AML-193 (cell line): ENCODE data around the gene TIMM44.

Experiments used
- DNase-seq, 2 experiments: peaks; one replicate each; lab custom pipeline; 2025; lab: John Stamatoyannopoulos, UW

Gene TIMM44, protein sequence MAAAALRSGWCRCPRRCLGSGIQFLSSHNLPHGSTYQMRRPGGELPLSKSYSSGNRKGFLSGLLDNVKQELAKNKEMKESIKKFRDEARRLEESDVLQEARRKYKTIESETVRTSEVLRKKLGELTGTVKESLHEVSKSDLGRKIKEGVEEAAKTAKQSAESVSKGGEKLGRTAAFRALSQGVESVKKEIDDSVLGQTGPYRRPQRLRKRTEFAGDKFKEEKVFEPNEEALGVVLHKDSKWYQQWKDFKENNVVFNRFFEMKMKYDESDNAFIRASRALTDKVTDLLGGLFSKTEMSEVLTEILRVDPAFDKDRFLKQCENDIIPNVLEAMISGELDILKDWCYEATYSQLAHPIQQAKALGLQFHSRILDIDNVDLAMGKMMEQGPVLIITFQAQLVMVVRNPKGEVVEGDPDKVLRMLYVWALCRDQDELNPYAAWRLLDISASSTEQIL

DNA sequence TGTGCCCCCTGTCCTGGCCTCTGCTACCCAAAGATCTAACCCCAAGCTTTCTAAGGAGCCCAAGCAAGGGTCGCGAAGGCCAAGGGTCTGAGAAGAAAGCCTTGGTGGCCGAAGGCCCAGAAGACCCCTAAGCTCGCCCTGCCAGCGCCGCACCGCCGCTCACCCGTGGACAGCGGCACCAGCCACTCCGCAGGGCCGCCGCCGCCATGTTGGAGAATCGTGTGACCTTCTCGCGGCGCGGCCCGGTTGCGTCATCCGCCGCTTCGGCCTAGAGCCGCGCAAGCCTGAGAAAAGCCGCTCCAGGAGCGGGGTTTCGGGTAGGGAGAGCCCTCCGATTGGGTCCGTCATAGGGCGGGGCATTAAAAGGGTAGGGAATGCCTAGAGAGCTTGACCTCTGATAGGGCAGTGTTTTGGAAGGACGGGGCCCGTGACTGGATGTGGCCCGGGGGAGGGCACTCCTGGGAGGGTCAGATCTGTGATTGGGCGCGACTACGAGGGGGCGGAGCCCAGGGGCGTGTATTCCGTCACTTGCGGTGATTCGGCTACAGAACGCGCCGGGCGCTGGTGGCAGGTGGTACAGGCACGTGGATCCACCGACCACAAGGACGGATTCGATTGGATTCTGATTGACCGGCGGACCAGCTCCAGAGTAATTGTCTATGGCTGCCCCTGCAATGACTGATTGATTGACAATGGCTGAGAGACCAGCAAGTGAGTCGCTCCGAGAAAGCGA lies at the start of gene TIMM44:
TSS of gene TIMM44 (minus strand) at position 223 of the 733 bp plus-strand sequence. CDS start at position 208, 15 bp downstream.
- peak; percentile 97 to 99 for DNase-seq

DNA sequence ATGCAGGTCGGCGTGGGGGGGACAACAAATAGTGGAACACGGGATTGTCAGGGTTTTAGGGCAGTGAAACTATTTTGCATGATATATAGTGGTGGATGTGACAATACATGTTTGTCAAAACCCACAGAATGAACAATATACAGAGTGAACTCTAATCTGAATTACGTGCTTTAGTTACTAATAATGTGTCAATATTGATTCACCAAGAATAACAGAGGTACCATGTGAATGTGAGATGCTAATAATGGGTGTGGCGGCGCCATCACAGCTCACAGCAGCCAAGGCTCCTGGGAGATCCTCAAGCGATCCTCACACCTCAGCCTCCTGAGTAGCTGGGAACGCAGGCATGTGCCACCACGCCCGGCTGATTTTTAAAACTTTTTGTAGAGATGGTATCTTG lies 49.1 kb upstream of the TIMM44 start:
- no peak for DNase-seq

DNA sequence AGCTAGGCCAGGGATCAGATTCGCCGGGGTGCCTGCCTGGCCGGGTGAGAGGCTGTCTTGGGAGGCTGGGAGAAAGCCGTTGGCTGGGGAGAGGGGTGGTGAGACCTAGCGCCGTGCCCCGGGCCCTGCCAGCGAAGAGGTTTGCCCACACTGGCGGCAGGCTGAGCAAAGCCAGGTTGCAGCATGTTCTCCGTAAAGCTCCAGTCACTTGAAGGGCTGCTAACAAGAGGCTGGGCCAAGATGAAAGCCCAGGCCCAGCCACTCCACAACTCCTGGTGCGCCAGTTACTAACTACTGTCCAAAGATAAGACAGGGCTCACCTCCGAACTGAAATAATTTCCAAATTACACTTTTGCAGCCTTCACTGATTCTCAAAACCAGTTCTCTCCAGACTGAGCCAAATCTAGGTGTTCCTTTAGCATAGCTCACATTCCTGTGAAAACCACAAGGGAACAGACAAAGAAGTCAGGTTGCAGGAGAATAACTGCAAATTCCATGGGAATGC lies 45.7 kb upstream of the TIMM44 start:
- DNase-seq = no peak

DNA sequence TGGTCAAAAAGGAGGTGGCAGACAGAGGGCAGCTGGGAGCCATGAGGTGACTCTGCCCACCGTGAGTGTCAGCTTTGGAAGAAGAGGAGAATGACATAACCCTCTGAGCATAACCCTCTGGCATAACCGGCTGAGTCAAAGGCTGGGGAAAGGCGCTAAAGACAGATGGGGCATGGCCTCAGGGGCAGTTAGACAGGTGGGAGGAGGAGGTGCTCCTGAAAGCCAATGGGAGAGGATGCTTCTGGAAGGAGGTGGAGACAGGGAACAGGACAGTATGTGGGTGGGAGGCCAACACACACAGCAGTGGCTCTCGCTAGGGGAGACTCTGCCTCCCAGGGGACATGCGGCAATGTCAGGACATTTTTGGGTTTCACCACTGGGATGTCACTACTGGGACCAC lies 44.8 kb upstream of the TIMM44 start:
- no peak for DNase-seq

DNA sequence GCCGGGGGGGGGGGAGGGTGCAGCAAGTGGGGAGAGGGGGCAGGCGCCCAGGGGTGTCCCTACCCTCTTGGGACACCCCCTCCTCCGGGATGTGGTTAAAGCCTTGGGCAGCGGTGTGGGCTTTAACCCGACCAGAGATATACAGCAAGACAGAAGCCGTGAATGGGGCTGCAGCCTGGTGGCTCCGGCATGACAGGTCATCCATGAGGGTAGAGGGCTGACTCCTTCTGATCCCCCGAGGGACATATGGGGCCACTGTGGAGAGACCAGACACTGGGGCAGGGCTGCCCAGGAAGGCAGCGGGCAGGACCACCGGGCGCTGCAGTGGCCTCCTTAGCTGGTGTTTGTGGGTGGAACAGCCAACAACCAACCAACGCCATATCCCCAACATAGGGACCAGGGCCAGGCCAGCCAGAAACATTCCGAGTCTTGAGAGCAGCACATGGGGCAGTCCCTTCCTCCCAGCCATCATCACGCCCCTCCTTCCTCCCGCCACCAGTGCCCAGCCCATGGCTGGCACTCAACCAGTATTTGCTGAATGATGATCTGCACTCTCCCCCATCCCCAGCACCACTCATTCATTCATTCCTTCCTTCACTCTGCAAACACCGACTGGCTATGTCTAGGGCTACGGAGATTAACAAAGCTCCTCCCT lies 43.8 kb upstream of the TIMM44 start:
- no peak for DNase-seq

DNA sequence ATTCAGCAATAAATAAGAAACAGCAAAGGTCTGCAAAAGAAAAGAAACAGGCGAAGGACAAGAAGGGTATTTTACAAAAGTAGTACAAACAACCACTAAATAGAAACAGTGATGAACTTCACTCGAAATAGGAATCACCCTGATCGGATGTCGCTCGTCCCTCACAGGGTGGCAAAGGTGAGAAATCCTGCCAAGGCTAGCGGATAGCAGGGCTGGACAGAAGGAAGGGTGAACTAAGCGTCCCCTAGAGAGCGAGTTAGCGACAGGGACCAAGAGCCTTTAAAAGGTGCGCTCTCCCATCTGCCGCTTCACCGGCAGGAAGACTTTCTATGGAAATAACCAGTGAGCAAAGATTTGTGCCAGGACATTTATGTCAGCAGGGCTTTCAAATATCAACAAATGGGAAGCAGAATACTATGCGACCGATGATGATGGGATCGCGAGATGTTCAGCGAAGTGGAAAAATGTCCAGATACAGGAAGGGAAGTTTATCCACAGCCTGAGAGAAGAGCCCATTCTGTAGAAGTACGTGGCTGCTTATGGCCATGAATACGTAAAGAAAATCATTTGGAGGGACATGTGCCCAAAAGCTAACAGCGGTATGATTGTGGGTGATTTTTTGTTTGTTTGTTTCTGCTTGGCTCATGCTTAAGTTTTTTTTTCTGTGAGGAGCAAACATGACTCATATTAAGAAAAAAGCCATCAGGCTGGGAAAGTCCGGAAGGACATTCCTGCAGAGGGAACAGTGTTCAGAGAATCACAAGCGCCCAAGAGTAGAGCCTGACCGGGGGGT lies 43.1 kb upstream of the TIMM44 start:
- no peak for DNase-seq

DNA sequence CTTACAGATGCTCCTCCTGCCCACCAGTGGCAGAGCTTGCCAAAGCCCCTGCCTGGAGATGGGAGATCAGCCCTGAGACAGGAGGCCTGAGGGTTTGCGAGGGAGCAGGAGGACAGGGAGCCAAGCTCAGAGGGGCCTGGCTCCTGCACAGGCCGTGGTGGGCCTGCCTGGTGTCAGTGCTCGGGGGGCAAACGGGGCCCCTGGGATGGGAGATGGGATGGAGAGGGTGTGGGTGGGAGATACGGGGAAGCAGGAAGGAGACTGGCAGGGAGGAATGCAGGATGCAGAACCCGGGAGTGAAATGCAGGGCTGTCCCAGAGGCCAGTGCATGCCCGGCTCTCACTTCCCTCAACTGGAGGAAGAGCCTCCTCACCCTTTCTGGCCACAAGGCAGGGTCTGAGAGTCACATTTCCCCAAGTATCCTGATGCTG lies 42.0 kb upstream of the TIMM44 start:
- no peak for DNase-seq

DNA sequence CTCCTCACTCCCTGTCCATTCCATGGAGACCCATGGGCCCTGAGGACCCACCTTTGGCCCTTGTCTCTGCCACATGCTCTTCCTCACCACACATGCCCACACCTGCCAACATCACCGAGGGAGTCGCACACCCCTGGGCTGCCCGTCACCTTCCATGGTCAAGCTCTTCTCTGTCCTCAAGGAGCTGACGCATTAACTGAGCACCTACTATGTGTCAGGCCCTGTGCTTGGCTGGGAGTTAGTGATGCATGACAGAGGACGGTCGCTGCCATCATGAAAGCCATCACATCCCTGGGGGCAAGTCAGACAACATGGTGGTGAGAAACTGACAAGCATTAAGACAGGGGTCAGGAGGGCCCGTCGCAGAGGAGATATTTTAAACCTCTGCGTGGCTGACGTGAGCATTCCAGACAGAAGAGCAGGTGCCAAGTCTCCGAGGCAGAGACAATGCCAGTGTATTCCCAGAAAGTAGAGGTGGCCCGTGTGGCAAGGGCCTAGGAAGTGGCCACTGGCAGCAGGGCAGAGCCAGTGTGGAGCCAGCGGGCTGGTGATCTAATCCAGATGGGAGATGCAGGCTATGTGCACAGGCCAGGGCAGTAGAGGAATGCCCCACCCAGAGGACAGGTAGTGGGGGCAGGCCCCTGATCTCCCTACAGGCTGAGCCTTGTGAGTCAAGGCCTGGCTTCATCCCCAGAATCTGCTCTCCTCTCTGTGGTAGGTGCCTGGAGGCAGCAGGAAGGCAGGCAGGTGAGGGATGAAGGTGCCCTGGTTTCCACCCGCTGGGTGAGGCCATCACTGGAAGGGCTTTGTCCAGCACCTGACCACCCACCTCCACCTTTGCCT lies 40.8 kb upstream of the TIMM44 start:
- DNase-seq = no peak

DNA sequence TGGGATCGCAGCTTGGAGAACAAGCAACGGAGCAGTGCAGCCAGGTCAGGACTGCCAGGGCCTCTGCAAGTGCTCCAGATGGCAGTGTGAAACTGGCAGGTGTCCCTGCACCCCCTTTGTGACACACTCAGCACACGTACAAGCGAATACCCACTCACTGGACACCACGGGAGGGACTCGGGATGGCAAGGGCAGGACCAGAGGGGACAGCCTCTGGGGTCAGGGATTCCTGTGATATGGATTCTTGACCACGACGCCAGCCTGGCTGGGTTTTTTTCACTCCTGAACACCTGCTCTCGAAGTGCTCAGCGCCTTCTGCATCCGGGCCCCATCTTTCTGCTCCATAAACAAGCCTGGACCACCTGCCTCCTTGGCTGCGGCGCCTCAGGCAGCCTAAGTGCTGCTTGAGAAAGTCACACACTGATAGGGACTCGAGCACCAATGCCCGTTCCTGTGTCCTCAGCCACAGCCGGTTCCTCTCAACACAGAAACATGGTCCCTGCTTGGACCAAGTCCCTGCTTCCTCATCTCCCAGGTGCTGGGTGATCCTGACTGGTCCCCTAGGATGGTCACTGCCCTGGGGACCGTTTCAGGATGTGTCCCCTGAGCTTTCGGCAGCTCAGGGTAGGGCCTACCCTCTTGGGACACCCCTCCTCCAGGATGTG lies 40.0 kb upstream of the TIMM44 start:
- DNase-seq = no peak

DNA sequence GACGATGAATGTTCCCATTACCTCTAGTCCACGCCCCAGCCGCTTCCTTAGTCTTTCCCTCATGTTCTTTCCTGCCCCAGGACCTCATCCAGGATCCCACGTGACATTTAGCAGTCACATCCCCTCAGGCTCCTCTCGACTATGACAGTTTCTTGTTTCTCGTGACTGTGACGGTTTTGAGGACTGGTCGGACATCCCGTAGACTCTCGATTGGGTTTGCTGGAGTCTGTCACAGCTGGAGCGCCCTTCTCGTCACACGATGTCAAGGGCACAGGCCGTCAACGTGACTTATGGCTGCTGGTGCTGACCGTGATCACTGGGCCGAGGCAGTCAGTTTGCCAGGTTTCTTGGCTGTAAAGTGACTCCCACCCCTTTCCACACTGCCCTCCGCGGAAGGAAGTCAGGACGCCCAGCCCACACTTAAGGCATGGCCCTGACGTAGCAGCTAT lies 39.2 kb upstream of the TIMM44 start:
- DNase-seq = no peak

DNA sequence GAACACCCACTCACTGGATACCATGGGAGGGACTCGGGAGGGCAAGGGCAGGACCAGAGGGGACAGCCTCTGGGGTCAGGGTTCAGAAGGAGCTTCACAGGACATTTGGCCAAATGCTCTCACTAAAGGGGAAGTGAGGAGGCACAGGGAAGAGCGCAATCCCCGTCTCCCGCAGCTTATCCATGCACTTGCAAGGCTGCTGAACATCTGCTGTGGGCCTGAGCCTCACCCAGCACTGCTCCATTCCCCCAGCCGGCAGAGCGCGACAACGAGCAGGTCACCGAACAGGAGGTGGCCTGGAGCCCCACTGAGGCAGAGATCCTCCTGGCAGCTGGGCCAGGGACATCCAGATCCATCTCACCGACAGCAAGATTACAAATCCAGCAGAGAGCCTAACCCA lies 38.6 kb upstream of the TIMM44 start:
- DNase-seq = no peak

DNA sequence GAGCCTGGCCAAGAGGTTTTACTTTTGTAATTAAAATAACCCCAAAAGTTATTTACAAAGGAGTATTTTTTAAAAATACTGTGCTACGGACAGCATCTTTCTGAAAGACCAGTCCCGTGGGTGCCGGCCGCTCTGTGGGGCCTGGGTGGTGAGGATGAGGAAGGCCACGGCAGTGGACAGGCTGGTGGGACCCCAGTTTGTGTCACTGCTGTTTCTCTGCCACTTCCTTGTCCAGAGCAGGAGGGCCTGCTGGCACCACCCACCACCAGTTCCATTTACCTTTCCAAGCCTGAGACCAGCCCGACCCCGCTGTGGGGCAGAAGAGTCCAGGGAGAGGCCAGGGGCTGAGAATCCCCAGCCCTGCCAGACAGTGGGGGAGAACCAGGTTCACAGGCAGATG lies 38.2 kb upstream of the TIMM44 start:
- DNase-seq = no peak

DNA sequence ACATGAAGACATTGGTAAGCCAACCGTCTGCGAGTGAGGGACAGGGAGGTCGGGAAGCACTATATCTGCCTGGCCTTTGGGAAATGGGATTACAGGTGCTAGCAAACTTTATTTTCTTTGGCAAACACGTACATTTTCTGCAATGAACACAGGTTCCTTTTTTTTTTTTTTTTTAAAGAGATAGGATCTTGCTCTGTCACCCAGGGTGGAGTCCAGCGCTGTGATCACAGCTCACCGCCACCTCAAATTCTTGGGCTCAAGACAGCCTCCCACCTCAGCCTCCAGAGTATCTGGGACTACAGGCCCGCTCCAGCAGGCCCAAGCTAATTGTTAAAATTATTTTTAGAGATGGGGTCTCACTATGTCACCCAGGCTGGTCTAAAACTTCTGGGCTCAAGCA lies 37.7 kb upstream of the TIMM44 start:
- no peak for DNase-seq

DNA sequence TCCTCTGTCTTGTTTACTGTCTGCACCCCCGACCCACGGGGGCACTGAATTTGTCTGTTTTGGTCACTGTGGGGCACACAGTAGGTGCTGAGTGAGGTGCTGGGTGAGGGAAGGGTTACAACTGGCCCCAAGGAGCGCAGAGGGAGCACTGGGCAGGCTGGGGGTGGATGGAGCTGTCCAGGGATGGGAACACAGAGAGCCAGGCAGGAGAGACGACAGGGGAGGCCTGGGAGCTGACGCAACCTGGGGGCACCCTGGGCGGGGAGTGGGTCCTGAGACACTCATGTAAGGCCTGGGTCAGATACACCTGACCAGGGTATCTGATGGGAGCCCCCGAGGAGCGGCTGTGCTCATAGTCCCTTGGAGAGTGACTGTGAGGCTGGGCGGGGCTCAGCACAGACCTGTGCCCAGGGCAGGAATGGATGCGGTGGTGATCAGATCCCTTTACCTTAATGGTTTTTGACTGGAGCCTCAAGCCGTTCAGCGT lies 37.2 kb upstream of the TIMM44 start:
- no peak for DNase-seq

DNA sequence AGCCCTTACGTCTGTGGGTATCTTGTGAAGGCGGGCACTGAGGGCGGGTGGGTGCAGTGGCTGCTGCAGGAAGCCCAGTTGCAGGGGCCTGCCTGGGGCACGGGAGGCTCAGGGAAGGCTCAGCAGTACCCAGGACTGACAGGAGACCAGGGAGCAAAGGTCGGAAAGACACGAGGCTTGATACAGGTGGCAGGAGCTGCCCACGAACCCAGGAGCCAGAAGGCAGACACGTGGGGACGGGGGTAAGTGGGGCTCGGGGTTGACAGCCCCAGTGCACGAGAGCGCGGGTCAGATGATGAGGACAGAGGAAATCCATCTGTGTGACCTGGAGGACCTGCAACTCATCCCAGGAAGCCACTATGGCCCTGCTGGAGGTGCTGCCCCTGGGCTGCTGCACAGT lies 36.7 kb upstream of the TIMM44 start:
- no peak for DNase-seq

DNA sequence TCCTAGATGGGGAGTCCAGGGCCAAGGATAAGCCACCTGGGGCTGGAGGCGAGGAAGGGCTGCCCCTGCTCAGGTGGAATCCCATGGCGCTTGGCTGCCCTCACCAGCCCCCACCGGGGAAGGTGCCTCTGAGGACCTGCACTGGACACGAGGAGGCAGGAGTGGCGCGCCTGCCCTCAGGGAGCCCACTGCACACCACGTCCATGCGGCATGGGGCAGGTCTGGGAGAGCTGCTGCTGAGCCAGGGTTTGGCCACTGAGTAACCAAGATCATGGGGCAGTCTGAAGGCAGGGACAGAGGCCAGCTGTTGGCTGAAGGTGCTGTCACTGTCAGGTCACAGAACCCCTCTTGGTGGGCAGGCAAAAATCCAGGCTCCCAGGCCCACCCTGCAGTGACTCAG lies 36.1 kb upstream of the TIMM44 start:
- no peak for DNase-seq

DNA sequence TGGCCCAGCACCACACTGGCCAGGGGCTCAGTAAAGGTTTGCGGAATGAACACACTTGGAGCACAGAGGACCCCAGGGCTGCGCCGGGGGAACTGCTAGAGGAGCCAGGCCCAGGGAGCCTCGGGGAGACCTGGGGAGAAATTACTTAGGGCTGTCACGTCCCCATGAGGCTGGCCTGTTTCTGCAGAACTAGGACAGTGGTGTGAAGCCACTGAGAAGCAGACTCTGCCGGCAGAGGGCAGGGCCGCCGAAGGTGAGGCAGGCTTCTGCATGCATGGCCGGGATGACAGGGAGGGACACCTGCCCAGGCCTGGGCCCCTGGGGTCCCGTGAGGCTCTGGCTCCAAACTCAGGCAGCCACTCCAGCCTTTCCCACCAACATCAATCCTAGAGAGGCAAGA lies 35.5 kb upstream of the TIMM44 start:
- no peak for DNase-seq

DNA sequence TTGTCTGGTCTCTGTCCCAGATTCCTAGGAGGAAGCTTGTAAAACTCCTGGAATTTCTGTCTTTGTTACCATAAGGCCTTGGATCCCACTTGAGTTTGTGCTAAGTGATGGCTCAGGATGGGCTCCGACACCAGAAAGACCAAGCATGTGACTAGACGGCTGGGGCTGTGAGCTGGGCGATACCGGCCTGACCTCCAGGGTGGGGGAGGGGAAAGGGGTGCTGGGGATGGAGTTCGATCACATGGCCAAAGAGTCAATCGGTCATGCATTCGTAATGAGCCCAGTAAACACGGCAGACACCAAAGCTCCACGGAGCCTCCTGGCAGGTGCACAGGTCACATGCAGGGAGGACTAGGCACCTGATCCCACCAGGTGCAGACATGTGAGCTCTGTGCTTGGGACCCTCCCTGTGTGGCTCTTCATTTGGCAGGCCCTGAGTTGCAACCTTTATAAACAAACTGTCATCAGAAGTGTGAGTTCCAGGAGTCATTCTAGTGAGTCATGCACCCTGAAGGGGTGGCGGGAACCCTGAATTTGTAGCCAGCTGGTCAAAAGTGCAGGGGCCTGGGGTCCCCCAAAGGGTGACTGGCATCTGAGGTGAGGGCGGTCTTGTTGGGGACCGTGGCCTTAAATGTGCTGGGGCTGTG lies 34.8 kb upstream of the TIMM44 start:
- DNase-seq = no peak

DNA sequence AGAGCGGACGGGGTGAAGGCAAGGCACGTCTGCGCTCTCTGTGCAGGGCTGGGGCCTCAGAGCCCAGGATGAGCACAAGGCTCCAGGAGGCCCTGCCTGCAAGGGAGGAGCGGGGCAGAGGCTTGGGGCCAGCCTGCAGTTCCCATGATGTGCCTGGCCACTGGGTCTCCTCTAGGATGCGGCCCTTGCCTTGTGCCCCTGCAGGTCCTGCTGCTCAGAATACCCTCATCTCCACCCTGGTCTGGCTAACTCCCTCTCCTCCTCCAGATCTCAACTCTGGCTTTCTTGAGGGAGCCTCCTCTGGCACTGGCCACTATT lies 34.2 kb upstream of the TIMM44 start:
- no peak for DNase-seq
